ENCODE measurements around the gene ATP10A.
A peak's percentile ranks its signal among the peaks of the same experiment; 100 is the strongest.

- no peak for TF ChIP-seq POLR2A (IDR thresholded peaks at IDR 0.05)
- no peak for TF ChIP-seq CTCF (IDR thresholded peaks at IDR 0.05)
- TF ChIP-seq EP300 (IDR thresholded peaks at IDR 0.05; ENCODE audit: low read depth): no peak
- peak in 1 of 3 donors; percentile 53 for TF ChIP-seq POLR2AphosphoS5 (IDR thresholded peaks at IDR 0.05)
Observed at GRCh38 chr15:25859838-25860645, 3.1 kb downstream of the ATP10A start.
